Activated CD4-positive, alpha-beta T cell treated with anti-CD3 and anti-CD28 coated beads, Interleukin-10, Interleukin-2, amounts not matched to agents 100 ng/mL and 50 ng/mL, durations not matched to agents 16 hours and 8 hours (primary cell): ENCODE measurements around the gene REXO1.
"Not testable (repeated sequence)": the region's sequence is repeated elsewhere in the genome, so short reads cannot be mapped to it uniquely, and the experiment has no call there.

Experiments used
- DNase-seq: peaks from one replicate; pipeline ENCODE4 v3.0.0-alpha.2; 2020

REXO1 gene

DNA sequence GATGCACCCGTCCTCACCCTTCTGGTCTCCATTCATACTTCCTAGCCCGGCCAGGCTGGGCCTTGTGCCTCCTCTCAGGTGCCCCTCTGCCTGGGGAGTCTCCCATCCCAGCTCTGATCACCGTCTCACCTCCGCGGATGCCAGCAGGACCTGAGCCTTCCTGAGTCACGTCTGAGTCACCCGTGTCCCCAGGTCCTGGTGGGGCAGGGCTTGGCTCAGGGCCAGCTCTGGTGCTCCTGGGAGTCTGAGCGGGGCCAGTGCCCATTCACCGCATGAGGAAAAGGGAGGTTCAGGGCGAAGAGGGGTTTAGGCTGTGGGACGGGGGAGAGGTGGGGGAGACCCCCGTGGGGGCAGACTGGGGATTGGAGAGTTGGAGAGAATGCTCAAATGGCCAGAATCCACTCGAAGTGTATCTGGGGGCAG lies 36.8 kb downstream of the REXO1 start:
- DNase-seq = peak; percentile 42

DNA sequence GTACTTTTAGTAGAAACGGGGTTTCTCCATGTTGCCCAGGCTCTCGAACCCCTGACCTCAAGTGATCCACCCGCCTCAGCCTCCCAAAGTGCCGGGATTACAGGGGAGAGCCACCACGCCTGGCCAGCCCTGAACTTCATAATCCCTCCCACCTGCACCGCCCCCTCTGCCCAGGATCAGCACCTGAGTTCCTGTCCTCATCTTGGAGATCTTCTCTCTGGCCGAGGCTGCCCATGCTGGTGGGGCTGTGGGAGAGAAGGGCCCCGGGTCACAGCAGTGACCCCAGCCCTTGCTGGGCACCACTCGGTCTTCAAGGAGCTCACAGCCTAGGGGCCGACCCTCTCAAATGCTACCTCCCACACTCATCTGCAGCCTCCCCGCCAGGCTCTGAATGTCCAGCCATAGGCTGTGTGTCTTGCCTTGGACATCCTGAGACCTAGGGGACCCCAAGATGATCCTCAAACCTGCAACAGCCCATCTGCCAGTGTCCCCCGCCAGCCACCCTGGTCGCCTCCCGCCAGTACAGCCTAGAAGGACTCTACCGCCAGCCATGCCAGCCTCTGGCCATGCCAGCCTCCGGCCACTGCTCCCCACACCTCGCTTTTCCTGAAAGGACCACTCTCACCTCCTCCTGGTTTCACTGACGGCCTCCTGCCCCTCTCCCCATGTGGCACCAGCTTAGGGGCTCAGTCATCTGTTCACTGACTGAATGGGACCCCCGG lies 37.7 kb downstream of the REXO1 start:
- no peak for DNase-seq

DNA sequence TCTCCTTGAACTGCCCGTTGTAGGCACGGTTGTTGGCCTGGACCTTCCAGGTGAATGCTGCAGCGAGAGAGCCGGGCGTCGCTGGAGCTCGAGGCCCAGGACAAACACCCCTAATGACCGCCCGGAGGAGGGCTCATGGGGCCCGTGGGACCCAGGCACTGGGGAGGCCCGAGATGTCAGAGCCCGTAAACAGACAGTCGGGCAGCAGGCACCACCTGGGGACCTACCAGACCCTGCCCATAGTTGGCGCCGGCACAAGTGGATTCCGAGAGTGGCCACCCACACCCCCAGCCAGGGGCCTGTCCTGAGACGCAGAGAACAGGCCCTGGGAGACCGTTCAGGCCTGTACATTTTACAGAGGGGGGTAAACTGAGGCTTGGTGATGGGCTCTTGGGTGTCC lies 38.6 kb downstream of the REXO1 start:
- no peak for DNase-seq

DNA sequence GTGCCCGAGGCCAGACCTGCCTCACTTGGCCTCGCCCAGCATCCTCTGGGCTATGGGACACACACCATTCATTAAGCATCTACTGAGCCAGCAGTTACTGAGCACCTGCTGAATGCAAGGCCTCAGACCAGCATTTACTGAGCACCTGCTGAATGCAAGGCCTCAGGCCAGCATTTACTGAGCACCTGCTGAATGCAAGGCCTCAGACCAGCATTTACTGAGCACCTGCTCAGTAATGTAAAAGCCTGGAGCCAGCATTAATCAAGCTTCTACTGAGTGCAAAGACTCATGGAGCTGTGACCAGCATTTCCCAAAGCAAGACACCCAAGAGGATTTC lies 39.9 kb downstream of the REXO1 start:
- DNase-seq = no peak

DNA sequence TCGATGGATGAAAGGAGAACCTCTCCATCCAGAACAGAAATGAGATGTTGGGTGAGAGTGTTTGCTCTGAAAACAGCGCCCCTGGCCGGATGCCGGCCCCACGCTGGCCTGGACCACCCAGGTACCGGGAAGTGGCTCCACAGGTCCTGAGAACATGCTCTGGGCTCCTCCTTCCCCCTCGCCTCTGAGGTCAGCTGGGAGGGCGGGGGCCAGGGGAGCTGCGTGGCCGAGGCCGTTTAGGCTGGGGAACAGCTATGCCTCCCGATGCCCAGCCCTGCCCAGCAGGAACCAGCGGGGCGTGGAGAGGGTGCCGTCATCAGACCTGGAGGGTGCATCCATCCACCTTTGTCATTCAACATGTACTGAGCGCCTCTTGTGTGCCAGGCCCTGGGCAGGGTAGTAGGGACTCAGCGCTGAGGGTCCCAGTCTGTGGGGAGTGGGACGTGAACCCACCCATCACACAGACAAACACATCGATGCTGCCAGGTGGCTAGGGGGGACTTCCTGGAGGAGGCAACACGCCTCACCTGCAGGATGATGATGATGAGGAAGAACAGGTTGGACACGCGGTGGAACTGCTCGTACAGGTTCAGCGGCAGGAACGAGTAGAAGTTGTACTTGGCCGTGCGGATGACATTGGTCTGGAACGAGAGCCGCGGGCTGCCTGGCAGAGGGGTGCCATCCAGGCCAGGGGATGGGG lies 40.4 kb downstream of the REXO1 start:
- DNase-seq = no peak

DNA sequence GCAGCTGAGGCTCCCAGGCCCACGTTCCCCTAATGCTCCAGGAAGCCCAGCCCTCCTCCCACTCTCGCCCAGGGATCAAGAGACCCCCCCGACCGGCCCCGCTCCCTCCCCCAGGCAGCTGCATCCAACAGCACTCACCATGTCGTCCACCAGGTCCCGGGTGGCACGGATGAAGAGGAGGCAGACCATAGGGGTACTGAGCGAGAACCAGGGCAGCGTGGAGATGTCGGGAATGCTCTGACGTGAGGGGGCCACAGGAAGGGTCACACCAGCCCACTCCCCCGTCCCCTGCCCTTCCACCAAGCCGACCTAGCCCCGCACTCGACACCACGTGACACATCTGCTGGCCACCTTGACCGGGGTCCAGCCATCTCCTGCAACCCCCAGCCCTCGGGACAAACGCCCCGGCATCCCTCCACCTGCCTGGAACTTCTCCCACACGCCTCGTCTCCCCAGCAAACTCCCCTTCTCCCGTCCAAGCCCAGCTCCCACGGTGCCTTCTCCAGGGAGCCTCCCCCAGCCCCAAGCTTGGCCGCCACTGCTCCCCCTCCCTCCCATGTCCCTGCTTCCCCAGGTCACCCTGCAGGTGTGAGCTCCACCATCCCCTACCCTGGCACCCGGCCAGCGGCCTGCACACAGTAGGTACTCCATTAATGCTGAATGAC lies 41.1 kb downstream of the REXO1 start:
- no peak for DNase-seq

DNA sequence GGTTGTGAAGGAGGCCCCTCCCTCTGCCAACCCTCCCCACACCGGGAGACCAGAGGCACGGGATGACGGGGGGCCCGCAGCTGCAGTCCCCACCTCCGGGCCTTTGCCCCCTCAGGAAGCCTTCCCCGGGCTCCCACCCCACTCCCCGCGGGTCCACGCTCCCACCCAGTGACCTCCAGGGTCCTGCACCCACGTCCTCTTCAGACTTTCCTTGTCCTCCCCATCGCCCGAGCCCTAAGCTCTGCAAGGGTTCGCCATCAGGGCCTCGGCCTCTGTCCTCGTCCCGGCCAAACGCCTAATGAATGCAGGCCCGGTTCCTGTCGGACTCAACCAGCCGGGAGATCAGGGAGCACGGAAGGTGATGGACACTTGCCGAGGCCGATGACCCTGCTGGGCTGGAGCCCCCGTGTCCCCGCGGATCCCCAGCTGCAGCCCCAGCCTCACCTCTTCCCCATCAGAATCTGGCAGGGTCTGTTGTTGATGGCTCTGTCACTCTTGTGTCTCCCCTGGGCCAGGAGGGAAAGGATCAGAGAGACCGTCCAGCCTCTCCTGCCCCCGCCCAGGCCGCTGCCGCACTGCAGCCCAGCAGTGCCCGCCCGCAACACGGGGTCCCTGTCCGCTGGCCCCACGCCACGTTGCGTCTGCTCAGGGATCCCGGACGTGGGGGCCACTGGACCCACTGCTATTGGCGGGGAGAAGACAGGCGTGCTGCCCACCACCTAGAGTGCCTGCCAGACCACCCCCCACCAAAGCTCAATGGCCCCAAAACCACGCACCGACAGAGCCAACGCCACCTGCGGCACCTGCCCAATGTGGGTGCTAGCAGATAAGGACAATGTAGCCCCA lies 41.9 kb downstream of the REXO1 start:
- no peak for DNase-seq

DNA sequence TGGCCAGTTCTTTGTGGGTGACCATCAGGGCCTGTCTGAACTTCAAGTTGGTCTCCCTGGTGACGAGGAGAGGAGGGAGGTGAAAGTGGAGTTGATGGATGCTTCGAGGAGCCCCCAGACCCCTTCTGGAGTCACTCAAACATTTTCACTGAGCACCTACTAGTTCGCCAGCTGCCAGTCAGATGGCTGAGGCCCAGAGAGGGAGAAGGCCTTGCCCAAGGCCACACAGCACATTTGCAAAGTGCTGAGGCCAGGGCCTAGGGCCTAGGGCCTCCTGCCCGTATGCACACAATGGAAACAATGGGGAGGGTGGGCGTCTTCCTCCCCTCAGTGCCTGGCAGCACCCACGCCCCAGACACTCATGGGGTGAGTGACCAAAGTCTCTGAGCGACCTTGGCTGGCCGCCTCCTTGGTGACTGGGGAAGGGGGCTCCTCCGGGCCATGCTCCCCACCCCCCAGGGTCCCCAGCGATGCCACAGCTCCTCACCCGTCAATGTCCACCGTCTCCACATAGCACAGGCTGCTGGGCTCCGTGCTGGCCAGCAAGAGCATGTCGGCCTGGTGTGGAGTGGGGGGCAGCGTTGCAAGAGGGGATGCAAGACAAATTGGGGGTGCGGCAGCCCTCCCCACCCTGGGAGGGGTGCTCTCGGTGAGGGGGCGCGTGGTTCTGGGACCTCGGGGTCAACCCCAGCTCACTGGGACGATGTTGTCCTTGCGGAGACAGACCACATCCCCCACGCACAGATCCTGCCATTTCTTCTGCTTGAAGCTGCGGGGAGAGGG lies 42.7 kb downstream of the REXO1 start:
- no peak for DNase-seq

DNA sequence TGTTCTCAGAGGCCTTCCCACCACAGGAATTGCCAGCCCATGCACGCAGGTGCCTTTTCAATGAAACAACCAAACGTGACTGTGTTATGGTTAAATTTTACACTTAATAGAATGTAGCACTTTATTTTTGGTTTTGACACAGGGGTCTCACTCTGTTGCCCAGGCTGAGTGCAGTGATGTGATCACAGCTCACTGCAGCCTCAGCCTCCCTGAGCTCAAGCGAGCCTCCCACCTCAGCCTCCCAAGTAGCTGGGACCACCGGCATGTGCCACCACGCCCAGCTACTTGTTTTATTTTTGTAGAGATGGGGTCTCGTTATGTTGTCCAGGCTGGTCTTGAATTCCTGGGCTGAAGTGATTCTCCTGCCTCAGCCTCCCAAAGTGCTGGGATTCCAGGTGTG lies 43.4 kb downstream of the REXO1 start:
- no peak for DNase-seq

DNA sequence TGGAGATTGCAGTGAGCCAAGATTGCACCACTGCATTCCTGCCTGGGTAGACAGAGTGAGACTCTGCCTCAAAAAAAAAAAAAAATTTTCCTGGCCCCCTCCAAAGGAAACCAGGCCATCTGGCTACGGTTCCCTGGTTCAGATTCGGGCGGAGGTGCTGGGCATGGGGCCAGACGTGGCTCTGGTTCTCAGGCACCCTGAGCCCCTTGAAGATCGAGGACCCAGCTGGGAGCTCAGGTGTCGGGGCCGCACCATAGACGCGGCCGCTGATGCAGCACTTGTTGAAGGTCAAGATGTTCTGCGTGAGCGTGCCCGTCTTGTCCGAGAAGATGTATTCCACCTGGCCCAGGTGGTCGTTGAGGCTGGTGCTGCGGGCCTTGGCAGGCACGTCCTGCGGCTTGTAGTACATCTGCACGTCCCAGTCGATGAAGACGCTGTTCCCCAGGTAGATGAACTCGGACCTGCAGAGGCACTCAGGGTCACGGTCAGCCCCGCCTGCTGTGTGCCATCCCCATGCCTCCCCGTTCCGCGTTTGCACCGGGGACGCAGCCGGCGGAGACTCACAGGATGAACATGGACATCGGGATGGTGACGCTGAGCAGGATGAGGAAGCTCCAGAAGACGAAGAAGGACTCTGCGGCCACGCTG lies 48.5 kb downstream of the REXO1 start:
- DNase-seq = no peak

DNA sequence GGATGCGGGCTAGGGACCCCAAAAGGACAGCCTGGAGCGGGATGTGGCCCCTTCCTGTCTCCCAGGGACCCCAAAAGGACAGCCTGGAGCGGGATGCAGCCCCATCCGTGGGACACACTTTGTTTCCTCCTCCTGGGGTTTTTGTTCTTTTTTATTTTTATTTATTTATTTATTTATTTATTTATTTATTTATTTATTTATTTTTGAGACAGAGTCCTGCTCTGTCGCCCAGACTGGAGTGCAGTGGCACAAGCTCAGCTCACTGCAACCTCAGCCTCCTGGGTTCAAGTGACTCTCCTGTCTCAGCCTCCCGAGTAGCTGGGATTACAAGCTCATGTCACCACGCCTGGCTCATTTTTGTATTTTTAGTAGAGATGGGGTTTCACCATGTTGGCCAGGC lies 51.0 kb downstream of the REXO1 start:
- not testable (repeated sequence) for DNase-seq

DNA sequence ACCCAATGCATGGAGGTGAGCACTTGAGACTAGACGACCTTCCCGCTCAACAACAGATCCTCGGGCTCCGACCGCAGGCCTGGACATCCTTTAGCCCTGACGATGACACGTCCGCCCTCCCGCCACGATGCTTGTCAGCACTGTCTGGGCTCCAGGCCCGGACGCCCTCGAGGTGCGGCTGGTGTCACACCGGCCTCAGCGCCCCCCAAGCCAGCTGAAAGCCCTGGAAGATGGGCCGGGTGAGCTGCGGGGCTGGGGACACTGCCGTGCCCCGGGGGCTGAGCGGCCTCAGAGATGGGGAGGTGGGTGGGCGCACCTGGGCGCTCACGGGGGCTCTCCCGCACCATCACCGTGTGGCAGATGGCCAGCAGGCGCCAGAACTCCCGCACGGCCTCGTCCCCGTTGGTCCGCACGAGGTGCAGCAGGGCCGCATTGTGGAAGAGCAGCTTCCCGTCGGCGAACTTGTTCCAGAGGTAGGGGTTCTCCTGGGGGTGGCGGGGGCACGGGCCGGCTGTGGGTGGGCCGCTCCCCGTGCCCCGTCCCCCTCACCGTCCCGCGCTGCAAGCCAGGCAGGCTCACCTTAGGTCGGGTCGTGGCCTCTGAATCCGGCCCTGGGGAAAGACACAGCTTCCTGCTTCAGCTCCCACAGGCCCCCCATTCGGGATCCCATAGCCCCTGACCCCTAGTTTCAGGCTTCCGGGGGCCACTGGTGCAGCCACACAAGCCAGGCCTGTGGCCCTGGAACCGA lies 51.7 kb downstream of the REXO1 start:
- no peak for DNase-seq

DNA sequence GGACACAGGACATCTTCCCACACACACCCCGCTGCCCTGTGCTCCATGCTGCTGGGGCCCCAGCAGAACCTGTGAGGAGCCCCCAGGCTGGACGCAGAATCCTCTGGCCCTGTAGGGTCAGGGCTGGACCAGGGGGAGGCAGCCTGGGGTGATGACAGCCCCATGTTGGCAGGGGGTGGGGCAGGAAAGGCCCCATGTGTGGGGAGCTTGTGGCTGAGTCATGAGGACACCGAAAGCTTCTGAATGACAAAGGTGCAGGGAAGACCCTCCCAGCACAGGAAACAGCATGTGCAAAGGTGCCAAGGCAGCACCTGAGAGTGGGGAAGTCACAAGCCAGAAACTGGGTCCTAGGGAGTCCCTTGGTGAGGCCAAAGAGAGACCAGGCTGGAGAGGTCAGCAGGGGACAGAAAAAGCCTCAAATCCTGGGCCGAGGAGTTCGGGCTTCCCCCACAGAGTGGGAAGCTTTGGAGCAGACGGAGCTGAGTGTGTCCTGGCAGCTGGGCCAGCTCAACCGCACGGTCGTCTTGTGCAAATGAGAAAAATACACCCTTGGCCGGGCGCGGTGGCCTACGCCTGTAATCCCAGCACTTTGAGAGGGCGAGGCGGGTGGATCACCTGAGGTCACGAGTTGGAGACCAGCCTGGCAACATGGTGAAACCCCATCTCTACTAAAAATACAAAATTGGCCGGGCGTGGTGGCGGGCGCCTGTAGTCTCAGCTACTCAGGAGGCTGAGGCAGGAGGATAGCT lies 53.7 kb downstream of the REXO1 start:
- DNase-seq = peak; percentile 21

DNA sequence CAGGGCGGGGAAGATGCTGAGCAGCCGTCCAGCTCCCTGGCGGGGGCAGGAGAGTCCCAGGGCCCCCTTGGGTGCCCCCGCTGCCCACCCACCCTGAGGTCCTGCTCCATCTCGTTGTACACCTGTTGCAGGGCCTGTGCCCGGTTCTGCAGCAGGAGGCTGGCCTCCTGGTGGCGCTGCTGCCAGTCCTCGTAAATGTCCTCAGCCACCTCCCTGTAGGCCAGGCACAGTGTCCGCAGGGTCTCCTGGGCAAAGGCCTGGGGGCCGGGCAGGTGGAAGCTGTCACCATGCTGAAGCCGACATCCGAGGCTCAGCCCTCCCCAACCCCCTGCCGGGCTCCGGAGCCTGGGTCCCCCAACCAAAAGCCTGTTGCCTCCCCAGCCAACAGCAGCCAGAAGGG lies 56.4 kb downstream of the REXO1 start:
- no peak for DNase-seq

DNA sequence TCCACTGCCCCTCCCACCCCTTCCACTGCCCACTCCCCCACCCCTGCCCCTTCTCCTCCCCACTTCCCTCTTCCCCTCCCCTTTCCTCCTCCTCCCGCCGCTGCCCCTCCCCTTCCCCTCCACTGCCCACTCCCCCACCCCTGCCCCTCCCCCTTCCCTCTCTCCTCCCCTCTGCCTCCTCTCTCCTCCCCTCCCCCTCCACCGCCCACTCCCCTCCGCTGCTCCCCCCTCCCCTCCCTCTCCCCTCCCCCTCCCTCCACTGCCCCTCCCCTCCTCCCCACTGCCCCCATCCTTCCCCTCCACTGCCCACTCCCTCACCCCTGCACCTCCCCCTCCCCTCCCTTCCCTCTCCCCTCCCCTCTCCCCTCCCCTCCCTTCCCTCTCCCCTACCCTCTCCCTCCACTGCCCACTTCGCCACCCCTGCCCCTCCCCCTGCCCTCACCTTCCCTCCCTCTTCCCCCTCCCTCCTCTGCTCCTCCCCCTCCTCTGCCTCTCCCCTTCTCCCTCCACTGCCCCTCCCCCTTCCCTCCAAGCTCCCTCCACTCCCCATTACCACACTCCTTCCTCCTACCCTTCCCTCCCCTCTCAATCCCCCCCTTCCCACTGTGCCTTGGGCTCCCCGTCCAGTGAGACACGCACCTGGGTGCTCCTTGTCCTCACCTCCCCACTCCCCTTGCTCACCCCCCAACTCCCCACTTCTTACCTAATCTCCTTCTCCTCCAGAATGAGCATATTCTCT lies 58.1 kb downstream of the REXO1 start:
- DNase-seq = no peak

DNA sequence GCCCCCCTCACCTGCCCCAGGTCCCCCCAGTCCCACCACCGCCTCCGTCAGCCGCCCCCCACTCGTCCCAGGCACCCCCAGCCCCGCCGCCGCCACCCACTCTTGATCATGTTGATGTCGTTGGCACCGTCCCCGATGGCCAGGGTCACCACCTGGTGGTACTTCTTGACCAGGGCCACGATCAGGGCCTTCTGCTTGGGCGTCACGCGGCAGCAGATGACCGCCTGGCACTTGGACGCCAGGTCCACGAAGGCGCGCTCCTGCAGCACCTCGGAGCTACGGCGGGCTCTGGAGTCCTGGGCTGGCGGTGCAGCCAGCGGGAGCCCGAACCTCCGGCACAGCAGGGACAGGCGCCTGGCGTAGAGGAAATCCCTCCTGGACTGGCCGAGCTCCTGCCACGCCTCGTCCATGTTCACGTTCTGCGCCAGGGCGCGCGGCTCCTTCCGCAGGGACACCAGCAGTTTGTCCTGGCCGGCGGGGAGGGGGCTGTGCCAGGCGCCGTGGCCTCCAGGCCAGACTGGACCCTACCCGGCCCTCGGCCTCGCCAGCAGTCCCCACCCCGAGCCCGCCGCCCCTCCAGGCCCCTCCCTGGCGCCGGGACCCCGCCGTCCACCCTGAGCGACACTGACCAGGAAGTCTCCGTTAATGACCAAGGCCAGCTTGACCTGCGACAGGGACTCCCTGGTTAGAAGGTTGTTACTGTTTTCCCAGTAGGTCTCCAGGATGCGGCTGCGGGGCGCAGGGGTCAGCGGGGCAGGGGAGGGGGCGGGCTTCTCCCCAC lies 58.8 kb downstream of the REXO1 start:
- no peak for DNase-seq

DNA sequence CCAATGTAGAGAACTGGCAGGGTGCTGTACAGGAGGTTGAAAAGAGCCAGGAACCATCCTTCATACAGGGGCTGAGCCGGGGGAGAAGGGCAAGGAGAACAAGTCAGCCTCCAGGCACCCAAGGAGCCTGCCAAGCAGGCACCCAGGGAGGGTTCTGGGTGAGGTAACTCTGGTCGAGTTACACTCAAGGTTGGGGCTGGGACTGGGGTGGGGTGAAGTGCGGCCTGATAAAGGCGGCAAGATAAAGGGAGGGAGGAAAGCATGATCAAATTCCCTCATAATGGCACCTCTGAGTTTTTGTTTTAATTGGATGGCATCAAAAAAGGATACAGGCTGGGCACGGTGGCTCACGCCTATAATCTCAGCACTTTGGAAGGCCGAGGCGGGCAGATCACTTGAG lies 61.2 kb downstream of the REXO1 start:
- DNase-seq = no peak

DNA sequence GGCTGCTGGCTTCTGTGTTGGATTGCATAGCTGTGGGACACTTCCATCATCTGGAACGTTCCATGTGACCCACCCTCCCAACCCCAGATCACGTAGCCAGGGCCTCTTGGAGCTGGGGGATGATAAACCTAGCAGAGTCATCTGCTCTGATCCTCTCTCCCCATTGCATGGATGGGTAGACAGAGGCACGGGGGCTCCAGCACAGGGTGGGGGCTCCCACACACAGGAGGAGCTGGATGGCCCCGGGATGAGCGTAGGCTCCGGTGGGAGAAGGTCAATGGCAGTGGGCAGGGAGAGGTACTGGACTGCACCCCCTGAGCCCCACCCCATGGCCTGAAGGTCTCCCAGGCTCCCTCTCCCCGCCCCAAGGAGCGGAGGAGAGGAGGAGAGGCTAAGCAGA lies 61.6 kb downstream of the REXO1 start:
- no peak for DNase-seq

DNA sequence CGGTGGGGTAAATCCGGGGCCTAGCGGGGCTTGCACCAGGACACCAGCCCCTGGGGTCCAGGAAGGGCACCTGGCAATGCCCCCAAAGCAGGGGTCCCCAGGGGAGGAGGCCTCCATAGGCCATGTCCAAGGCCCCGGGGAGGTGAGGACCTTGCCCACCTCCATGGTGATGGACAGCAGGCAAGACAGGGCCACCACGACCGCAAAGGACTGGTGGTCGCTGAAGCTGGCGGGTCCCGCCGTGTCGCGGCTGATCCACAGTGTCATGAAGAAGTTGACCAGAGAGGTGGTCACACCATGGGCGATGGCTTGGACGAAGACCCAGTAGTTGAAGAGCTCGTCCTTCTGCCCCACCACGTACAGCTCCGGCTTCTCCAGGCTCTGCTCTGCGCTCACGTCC lies 63.0 kb downstream of the REXO1 start:
- no peak for DNase-seq
